OCI-LY1 (cell line): ENCODE data around the gene ARHGAP6.

Experiments
- EZH2 ChIP-seq: fragments of 200-600 bp; sonication (generic), shearing (Covaris generic); IDR thresholded peaks from 2 replicates; pipeline ENCODE4 v1.8.0; 2017; ENCODE audit warnings: borderline replicate concordance, mixed run types, mild to moderate bottlenecking, antibody characterized with exemption, low read length, moderate library complexity, mixed read lengths
- TF ChIP-seq, protein P1 (sequence below): fragments of 200-600 bp; sonication (generic), shearing (Covaris generic); IDR thresholded peaks from 2 replicates; pipeline ENCODE4 v1.5.1; 2017; ENCODE audit warnings: mild to moderate bottlenecking, antibody characterized with exemption, low read length, moderate library complexity, mixed read lengths

DNA sequence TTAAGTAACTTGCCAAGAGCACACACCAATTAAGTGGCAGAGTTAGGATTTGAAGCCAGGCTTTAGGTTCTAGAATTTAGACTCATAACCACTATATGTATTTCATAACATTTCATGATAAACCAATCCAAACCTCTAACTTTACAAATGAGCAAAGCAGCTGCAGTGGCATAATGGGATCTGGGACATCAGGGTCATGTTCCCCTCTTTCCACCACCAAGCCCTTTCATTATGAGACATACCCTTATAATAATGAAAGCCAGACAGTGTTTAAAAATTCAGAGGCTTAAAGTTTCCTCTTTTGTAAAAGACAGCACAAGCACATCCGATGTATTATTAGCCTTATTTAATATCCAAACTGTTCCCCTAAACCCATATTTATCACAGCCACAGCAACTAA is 400.8 kb downstream of the ARHGAP6 start:
- TF ChIP-seq, protein P1, sequence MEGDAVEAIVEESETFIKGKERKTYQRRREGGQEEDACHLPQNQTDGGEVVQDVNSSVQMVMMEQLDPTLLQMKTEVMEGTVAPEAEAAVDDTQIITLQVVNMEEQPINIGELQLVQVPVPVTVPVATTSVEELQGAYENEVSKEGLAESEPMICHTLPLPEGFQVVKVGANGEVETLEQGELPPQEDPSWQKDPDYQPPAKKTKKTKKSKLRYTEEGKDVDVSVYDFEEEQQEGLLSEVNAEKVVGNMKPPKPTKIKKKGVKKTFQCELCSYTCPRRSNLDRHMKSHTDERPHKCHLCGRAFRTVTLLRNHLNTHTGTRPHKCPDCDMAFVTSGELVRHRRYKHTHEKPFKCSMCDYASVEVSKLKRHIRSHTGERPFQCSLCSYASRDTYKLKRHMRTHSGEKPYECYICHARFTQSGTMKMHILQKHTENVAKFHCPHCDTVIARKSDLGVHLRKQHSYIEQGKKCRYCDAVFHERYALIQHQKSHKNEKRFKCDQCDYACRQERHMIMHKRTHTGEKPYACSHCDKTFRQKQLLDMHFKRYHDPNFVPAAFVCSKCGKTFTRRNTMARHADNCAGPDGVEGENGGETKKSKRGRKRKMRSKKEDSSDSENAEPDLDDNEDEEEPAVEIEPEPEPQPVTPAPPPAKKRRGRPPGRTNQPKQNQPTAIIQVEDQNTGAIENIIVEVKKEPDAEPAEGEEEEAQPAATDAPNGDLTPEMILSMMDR = no peak
- TF ChIP-seq EZH2 = no peak
